Smooth muscle cell (in vitro differentiated cells): ENCODE results near the gene CEP20. TPM values are rescaled to one million over a fixed set of nuclear protein-coding genes. Genes with fewer than 3 reads are reported as not detected.

Source experiments
- DNase-seq: peaks from one replicate; lab custom pipeline; 2025; ENCODE audit not compliant: unreplicated experiment; lab: John Stamatoyannopoulos, UW
- H2AFZ ChIP-seq: fragments of 200-600 bp; sonication (generic); 2 replicates; pipeline ENCODE4 v1.6.0; 2016; ENCODE audit warnings: antibody characterized with exemption, low read depth, mild to moderate bottlenecking
- H3F3A ChIP-seq: fragments of 200-600 bp; sonication (generic); 2 replicates; pipeline ENCODE4 v1.6.0; 2017; ENCODE audit warnings: antibody characterized with exemption, low read depth
- H3K27ac ChIP-seq: fragments of 200-600 bp; sonication (generic); 2 replicates; pipeline ENCODE4 v1.5.1; 2016; ENCODE audit warnings: low read depth, mild to moderate bottlenecking
- H3K27me3 ChIP-seq: fragments of 200-600 bp; sonication (generic); 2 replicates; pipeline ENCODE4 v1.6.1; 2016; ENCODE audit warnings: low read depth, mild to moderate bottlenecking
- H3K36me3 ChIP-seq: fragments of 200-600 bp; sonication (generic); 2 replicates; pipeline ENCODE4 v1.5.1; 2016; ENCODE audit warnings: low read depth
- H3K4me1 ChIP-seq: fragments of 200-600 bp; sonication (generic); 2 replicates; pipeline ENCODE4 v1.5.1; 2016; ENCODE audit warnings: low read depth
- H3K4me2 ChIP-seq: fragments of 200-600 bp; sonication (generic); 2 replicates; pipeline ENCODE4 v1.6.0; 2016; ENCODE audit warnings: mild to moderate bottlenecking
- H3K4me3 ChIP-seq: fragments of 200-600 bp; sonication (generic); 2 replicates; pipeline ENCODE4 v1.5.1; 2016; ENCODE audit warnings: mild to moderate bottlenecking
- H3K79me2 ChIP-seq: fragments of 200-600 bp; sonication (generic); 2 replicates; pipeline ENCODE4 v1.6.0; 2016; ENCODE audit warnings: low read depth, mild to moderate bottlenecking
- H3K9ac ChIP-seq: fragments of 200-600 bp; sonication (generic); 2 replicates; pipeline ENCODE4 v1.6.0; 2016; ENCODE audit warnings: low read depth
- H3K9me3 ChIP-seq: fragments of 200-600 bp; sonication (generic); replicated peaks from 2 replicates; pipeline ENCODE4 v1.5.1; 2016; ENCODE audit warnings: low read depth
- H4K20me1 ChIP-seq: fragments of 200-600 bp; sonication (generic); 2 replicates; pipeline ENCODE4 v1.6.0; 2016; ENCODE audit warnings: low read depth
- WGBS: methylation state at CpG from one replicate; pipeline ENCODE4 v1.1.7; 2016; ENCODE audit warnings: low lambda C conversion rate; 5-methylcytosine and 5-hydroxymethylcytosine counted together
- polyA plus RNA-seq: library from polyadenylated mRNA; unstranded; fragments of >200 nt; fragmentation: Nextera tagmentation; extraction: Ambion mirVana; gene quantifications from 2 replicates; pipeline ENCODE4 v1.2.1, GENCODE V29; 2016
- total RNA-seq: library from RNA; depleted of rRNA; stranded (reverse); fragments of >200 nt; gene quantifications from 2 replicates; pipeline ENCODE4 v1.2.3, GENCODE V29; 2014
- TF ChIP-seq, protein P1 (sequence below): fragments of 200-600 bp; sonication (generic); IDR thresholded peaks from 2 replicates; pipeline ENCODE4 v1.5.1; 2017; ENCODE audit warnings: borderline replicate concordance, mild to moderate bottlenecking, antibody characterized with exemption; ENCODE audit not compliant: insufficient read depth, poor library complexity, severe bottlenecking

CEP20 gene
- total and polyA plus RNA-seq, 2 experiments from 2014 or later = 29.0 to 38.4 TPM

- Histone ChIP-seq H3K36me3 (no peaks in the 10 kb centered on the region), H3K4me2 (no peak overlapping the region), H3F3A (no peaks in the 10 kb centered on the region), H3K79me2 (no peaks in the 10 kb centered on the region), H4K20me1 (no peaks in the 10 kb centered on the region), H3K9ac (no peak overlapping the region), H2AFZ (no peak overlapping the region), H3K4me3 (no peak overlapping the region), H3K27ac (no peak overlapping the region), H3K9me3 (no peaks in the 10 kb centered on the region), H3K4me1 (no peaks in the 10 kb centered on the region), H3K27me3 (no peaks in the 10 kb centered on the region)
- no peak for DNase-seq
- TF ChIP-seq, protein P1, sequence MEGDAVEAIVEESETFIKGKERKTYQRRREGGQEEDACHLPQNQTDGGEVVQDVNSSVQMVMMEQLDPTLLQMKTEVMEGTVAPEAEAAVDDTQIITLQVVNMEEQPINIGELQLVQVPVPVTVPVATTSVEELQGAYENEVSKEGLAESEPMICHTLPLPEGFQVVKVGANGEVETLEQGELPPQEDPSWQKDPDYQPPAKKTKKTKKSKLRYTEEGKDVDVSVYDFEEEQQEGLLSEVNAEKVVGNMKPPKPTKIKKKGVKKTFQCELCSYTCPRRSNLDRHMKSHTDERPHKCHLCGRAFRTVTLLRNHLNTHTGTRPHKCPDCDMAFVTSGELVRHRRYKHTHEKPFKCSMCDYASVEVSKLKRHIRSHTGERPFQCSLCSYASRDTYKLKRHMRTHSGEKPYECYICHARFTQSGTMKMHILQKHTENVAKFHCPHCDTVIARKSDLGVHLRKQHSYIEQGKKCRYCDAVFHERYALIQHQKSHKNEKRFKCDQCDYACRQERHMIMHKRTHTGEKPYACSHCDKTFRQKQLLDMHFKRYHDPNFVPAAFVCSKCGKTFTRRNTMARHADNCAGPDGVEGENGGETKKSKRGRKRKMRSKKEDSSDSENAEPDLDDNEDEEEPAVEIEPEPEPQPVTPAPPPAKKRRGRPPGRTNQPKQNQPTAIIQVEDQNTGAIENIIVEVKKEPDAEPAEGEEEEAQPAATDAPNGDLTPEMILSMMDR = no peak
- WGBS = 81% methylated on average over 6 of the region's 6 CpGs
Measured at GRCh38 chr16:15932939-15933338, 44.5 kb upstream of the CEP20 start.

GRCh38 chr16:15928261-15929104 is 40.1 kb upstream of the CEP20 start:
- TF ChIP-seq, protein P1 = no peak
- Histone ChIP-seq H3K27me3 (no peaks in the 10 kb centered on the region), H3K9me3 (no peaks in the 10 kb centered on the region), H2AFZ (no peak overlapping the region), H3K27ac (no peak overlapping the region), H3K4me3 (no peak overlapping the region), H3K36me3 (no peaks in the 10 kb centered on the region), H3K79me2 (no peaks in the 10 kb centered on the region), H3K4me2 (no peak overlapping the region), H4K20me1 (no peaks in the 10 kb centered on the region), H3K9ac (no peak overlapping the region), H3K4me1 (no peaks in the 10 kb centered on the region), H3F3A (no peaks in the 10 kb centered on the region)
- DNase-seq = no peak
- WGBS = 98% methylated on average over 18 of the region's 18 CpGs

DNA sequence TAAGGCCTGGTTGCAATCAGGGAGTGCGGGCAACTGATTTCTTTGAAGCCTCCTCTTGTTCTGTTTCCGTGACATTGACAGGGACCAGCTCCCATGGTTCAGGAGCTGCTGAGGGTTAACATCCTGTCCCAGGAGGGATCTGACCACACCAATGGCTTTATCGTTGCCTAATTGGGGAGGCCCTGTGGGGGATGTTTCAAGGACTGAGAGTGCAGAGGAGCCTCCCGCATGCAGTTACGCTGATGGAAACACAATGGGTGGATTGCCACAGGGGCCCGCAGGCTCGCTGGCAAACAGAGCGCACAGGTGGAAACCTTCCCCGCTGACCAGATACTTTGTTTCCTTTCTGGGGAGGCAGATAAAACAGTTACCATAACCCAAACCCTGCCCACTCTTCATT is 37.2 kb upstream of the CEP20 start:
- no peak for DNase-seq
- TF ChIP-seq, protein P1 = no peak
- 83% methylated on average over 9 of the region's 9 CpGs for WGBS
- Histone ChIP-seq H3K79me2 (no peaks in the 10 kb centered on the region), H3K27ac (no peak overlapping the region), H3K4me2 (no peak overlapping the region), H4K20me1 (no peaks in the 10 kb centered on the region), H2AFZ (no peak overlapping the region), H3K9ac (no peak overlapping the region), H3K4me1 (no peaks in the 10 kb centered on the region), H3K9me3 (no peaks in the 10 kb centered on the region), H3F3A (no peaks in the 10 kb centered on the region), H3K36me3 (no peaks in the 10 kb centered on the region), H3K4me3 (no peak overlapping the region), H3K27me3 (no peaks in the 10 kb centered on the region)

GRCh38 chr16:15924996-15925395 is 36.6 kb upstream of the CEP20 start:
- no peak overlapping the region for H3K27ac ChIP-seq
- TF ChIP-seq, protein P1 = no peak
- no peaks in the 10 kb centered on the region for H3K9me3 ChIP-seq
- H3K36me3 ChIP-seq = no peaks in the 10 kb centered on the region
- 93% methylated on average over 13 of the region's 13 CpGs for WGBS
- H3K27me3 ChIP-seq = no peaks in the 10 kb centered on the region
- H3K4me3 ChIP-seq = no peak overlapping the region
- no peaks in the 10 kb centered on the region for H3K4me1 ChIP-seq
- no peak overlapping the region for H3K9ac ChIP-seq
- no peak for DNase-seq
- no peaks in the 10 kb centered on the region for H3F3A ChIP-seq
- H2AFZ ChIP-seq = no peak overlapping the region
- no peaks in the 10 kb centered on the region for H3K79me2 ChIP-seq
- H3K4me2 ChIP-seq = no peak overlapping the region
- no peaks in the 10 kb centered on the region for H4K20me1 ChIP-seq
